SU-DHL-6 (cell line): ENCODE measurements around the gene KIF3A.

Experiments used
- CTCF ChIP-seq: fragments of 200-600 bp; sonication (generic); IDR thresholded peaks from one replicate; pipeline ENCODE4 v1.5.1; 2017; ENCODE audit warnings: antibody characterized with exemption, mild to moderate bottlenecking, low read length, moderate library complexity; ENCODE audit not compliant: insufficient read depth, poor library complexity, severe bottlenecking
- EZH2phosphoT487 ChIP-seq: fragments of 200-600 bp; sonication (generic), shearing (Covaris generic); conservative IDR thresholded peaks from 2 replicates; pipeline ENCODE4 v1.6.1; 2018; ENCODE audit warnings: mild to moderate bottlenecking, antibody characterized with exemption, low read length, moderate library complexity, mixed read lengths

GRCh38 chr5:132759114-132760048 lies 22.0 kb upstream of the KIF3A start:
- no peak for TF ChIP-seq CTCF
- TF ChIP-seq EZH2phosphoT487 = no peak
